HepG2 (cell line): ENCODE results near the gene ANTXR1.

Experiments used
- CHD4 ChIP-seq: fragments of 200-600 bp; sonication (generic); IDR thresholded peaks from 2 replicates; pipeline ENCODE4 v1.7.0; 2017; ENCODE audit warnings: mild to moderate bottlenecking, low read length, borderline replicate concordance
- HNRNPH1 ChIP-seq: fragments of 200-400 bp; formaldehyde crosslinking; optimal IDR thresholded peaks from 2 replicates; pipeline ENCODE3; 2017; ENCODE audit warnings: mild to moderate bottlenecking, low read depth, low read length
- HNRNPLL ChIP-seq: fragments of 200-400 bp; formaldehyde crosslinking; IDR thresholded peaks from 2 replicates; pipeline ENCODE4 v1.6.1; 2017; ENCODE audit warnings: mild to moderate bottlenecking, low read depth, low read length; ENCODE audit not compliant: poor library complexity, severe bottlenecking
- POLR2A ChIP-seq, 2 experiments: IDR thresholded peaks; 2 replicates each; pipeline ENCODE4 v1.6.1; 2011; ENCODE audit warnings: low read depth in 2 of 2, low read length in 2 of 2, mild to moderate bottlenecking in 1 of 2, moderate library complexity in 1 of 2; ENCODE audit not compliant: insufficient read depth in 1 of 2
- SRF ChIP-seq: IDR thresholded peaks from 2 replicates; pipeline ENCODE4 v1.6.1; 2011; ENCODE audit warnings: mild to moderate bottlenecking, low read depth, low read length, moderate library complexity
- TRAFD1 ChIP-seq: sonication (generic); formaldehyde crosslinking; IDR thresholded peaks from 2 replicates; pipeline ENCODE4 v1.5.1; 2020; ENCODE audit warnings: missing genetic modification reagents, mild to moderate bottlenecking, borderline replicate concordance
- ZNF121 ChIP-seq: sonication (generic); formaldehyde crosslinking; IDR thresholded peaks from 2 replicates; pipeline ENCODE4 v1.5.0; 2020; ENCODE audit warnings: mild to moderate bottlenecking, missing genetic modification reagents
- ZNF879 ChIP-seq: sonication (generic); formaldehyde crosslinking; IDR thresholded peaks from 2 replicates; pipeline ENCODE4 v1.8.1; 2023; ENCODE audit warnings: missing genetic modification reagents
- TF ChIP-seq, protein P1 (sequence below): sonication (generic); formaldehyde crosslinking; IDR thresholded peaks from 2 replicates; pipeline ENCODE4 v1.5.0; 2020; ENCODE audit warnings: mild to moderate bottlenecking, missing genetic modification reagents, moderate library complexity

DNA sequence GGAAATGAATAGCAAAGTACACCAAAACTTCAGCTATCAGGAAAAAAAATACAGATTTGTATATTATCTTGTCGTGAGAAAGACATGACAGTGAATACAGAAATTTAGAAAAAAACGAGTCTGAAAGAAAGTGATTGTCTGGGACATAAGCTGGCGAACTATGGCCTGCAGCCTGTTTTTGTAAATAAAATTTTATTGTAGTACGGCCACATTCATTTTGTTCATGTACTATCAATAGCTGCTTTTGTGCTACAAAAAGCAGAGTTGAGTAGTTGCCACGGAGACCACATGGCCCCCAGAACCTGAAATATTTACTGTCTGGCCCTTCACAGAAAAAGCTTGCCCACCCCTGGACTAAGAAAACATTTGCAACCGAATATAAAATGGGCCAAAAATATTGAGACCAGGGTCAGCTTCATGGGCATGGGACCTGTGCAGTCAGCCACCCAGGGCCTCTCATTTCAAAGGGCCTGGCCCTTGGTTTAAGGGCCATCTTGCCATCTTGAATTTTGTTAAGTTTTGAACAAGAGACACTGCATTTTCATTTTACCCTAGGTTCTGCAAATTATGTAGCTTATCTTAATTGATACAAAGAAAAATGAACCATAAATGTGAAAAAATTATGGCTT lies 17.9 kb downstream of the ANTXR1 start:
- no peak for TF ChIP-seq TRAFD1 (CRISPR knock-in tag)
- no peak for TF ChIP-seq HNRNPLL
- TF ChIP-seq, protein P1, sequence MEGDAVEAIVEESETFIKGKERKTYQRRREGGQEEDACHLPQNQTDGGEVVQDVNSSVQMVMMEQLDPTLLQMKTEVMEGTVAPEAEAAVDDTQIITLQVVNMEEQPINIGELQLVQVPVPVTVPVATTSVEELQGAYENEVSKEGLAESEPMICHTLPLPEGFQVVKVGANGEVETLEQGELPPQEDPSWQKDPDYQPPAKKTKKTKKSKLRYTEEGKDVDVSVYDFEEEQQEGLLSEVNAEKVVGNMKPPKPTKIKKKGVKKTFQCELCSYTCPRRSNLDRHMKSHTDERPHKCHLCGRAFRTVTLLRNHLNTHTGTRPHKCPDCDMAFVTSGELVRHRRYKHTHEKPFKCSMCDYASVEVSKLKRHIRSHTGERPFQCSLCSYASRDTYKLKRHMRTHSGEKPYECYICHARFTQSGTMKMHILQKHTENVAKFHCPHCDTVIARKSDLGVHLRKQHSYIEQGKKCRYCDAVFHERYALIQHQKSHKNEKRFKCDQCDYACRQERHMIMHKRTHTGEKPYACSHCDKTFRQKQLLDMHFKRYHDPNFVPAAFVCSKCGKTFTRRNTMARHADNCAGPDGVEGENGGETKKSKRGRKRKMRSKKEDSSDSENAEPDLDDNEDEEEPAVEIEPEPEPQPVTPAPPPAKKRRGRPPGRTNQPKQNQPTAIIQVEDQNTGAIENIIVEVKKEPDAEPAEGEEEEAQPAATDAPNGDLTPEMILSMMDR = no peak
- TF ChIP-seq CHD4 = no peak
- TF ChIP-seq ZNF121 (CRISPR knock-in tag) = no peak
- no peak for TF ChIP-seq ZNF879 (CRISPR knock-in tag)
- TF ChIP-seq HNRNPH1 = no peak
- no peak for TF ChIP-seq POLR2A (IDR thresholded peaks at IDR 0.05; ENCODE audit: insufficient read depth in 1 of 2, low read depth in 2 of 2, low read length in 2 of 2)
- no peak for TF ChIP-seq SRF
